MCF 10A (cell line): ENCODE measurements around the gene SEC11C. TPM values are rescaled to one million over a fixed set of nuclear protein-coding genes. Genes with fewer than 3 reads are reported as not detected.

ENCODE experiments used
- Bru-seq: library from RNA; stranded (reverse); fragments of 400-500 nt; gene quantifications from one replicate; lab custom pipeline; 2021; lab: Mats Ljungman, UMichigan
- BruChase-seq, 2 experiments: library from RNA; stranded (reverse); fragments of 400-500 nt; gene quantifications; one replicate each; lab custom pipeline; 2021; lab: Mats Ljungman, UMichigan
- BruUV-seq: library from RNA; stranded (reverse); fragments of 400-500 nt; replicated peaks from 2 replicates; lab custom pipeline; 2021; lab: Mats Ljungman, UMichigan
- CTCF ChIA-PET: fragments of 300-600 bp; sonication (Branson Sonifier 250); formaldehyde crosslinking; extraction: SDS; loops from one replicate; lab custom pipeline; 2021; ENCODE audit warnings: antibody characterized with exemption, inconsistent platforms; lab: Yijun Ruan, JAX
- POLR2A ChIA-PET: fragments of 300-600, 350-650 bp; sonication (Branson Sonifier 250); formaldehyde crosslinking; extraction: SDS; loops from one replicate; lab custom pipeline; 2020; ENCODE audit warnings: antibody characterized with exemption, inconsistent platforms; lab: Yijun Ruan, JAX
- DNase-seq: peaks from one replicate; pipeline ENCODE4 v3.0.0-alpha.2; 2018; ENCODE audit not compliant: unreplicated experiment
- H3K27ac Mint-ChIP-seq: one replicate; pipeline ENCODE4 v1.8.0; 2022; ENCODE audit warnings: mild to moderate bottlenecking, low read depth, mixed read lengths; ENCODE audit not compliant: unreplicated experiment
- H3K27me3 Mint-ChIP-seq: one replicate; pipeline ENCODE4 v1.8.0; 2022; ENCODE audit warnings: mixed read lengths; ENCODE audit not compliant: insufficient read depth, unreplicated experiment
- H3K36me3 Mint-ChIP-seq: one replicate; pipeline ENCODE4 v1.8.0; 2022; ENCODE audit warnings: mild to moderate bottlenecking, moderate library complexity, mixed read lengths; ENCODE audit not compliant: insufficient read depth, unreplicated experiment
- H3K4me1 Mint-ChIP-seq: one replicate; pipeline ENCODE4 v1.8.0; 2022; ENCODE audit warnings: mixed read lengths; ENCODE audit not compliant: insufficient read depth, unreplicated experiment
- H3K4me3 Mint-ChIP-seq: one replicate; pipeline ENCODE4 v1.8.0; 2022; ENCODE audit warnings: mild to moderate bottlenecking, moderate library complexity, mixed read lengths; ENCODE audit not compliant: unreplicated experiment
- H3K9me3 Mint-ChIP-seq: one replicate; pipeline ENCODE4 v1.8.0; 2022; ENCODE audit warnings: mixed read lengths; ENCODE audit not compliant: unreplicated experiment
- CTCF ChIP-seq: fragments of 200-600 bp; IDR thresholded peaks from one replicate; pipeline ENCODE4 v1.8.0; 2022; ENCODE audit warnings: antibody characterized with exemption, mild to moderate bottlenecking; ENCODE audit not compliant: unreplicated experiment
- intact Hi-C: fragments of 100-400 bp; cut with micrococcal nuclease; formaldehyde crosslinking; loops from 2 replicates; pipeline ENCODE4 v1.14.1; 2022
- long read RNA-seq: library from polyadenylated mRNA; stranded (forward); transcript quantifications from one replicate; pipeline ENCODE4 v2.0.0, GENCODE V29; 2022
- total RNA-seq: library from RNA; stranded (reverse); gene quantifications from 2 replicates; pipeline ENCODE4 v1.2.3, GENCODE V29; 2022

Gene SEC11C
- 168 and 272 TPM in 2 replicates for total RNA-seq
- percentile 92 among the genes with signal in this experiment for Bru-seq, nascent RNA
- BruChase-seq, experiment 1, labeled RNA remaining after a 6-hour chase = percentile 92 among the genes with signal in this experiment
- percentile 94 among the genes with signal in this experiment for BruChase-seq, experiment 2, labeled RNA remaining after a 2-hour chase
- long read RNA-seq, transcript SEC11C-205 (5 exons, 718 nt) = minor isoform, 7 of 256 reads
- long read RNA-seq, transcript SEC11C-204 (6 exons, 1,202 nt) = major isoform, 218 of 256 reads
- long read RNA-seq, partial matches to known transcripts = 4 of 256 reads
- long read RNA-seq, other reads (novel, unspliced or antisense) = 18 of 256 reads

DNA sequence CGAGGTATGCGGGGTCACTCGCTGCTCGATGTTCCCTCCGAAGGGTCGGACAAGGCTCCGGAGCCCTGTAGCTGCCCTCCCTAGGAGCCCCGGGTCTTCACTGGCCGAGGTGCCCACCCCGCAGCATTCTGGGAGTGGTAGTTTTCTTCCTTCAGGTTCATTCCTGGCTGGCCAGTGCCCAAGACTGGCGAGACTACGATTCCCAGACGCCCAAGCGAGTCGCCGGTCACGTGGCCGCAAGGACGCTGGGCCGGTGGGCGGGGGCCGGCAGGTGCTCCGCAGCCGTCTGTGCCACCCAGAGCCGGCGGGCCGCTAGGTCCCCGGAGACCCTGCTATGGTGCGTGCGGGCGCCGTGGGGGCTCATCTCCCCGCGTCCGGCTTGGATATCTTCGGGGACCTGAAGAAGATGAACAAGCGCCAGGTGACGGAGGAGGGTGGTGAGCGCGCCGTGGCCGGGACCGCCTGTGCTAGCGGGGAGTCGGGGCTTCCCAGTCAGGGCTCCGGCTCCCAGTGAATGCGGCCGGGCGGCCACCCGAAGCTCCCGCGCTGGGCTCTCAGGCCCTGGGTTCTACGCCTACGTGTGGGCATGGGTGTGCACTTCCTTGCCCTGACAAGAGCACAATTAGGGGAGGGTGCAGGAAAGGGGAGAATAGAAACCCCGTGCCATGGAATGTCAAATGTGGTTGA, at the start of gene SEC11C:
SEC11C (plus strand) TSS at position 270 of the 687 bp plus-strand sequence; CDS start at position 335, 65 bp downstream.
- intact Hi-C loops = no loop called here
- H3K4me3 Mint-ChIP-seq = peak within 1 kb of the TSS; percentile 85
- no TSS peak for BruUV-seq
- H3K4me1 Mint-ChIP-seq = peaks cover 7% of the 10 kb centered on the region
- no peak for TF ChIP-seq CTCF
- peaks cover 19% of the 10 kb centered on the region for H3K27me3 Mint-ChIP-seq
- H3K27ac Mint-ChIP-seq = peak within 1 kb of the TSS; percentile 95
- ChIA-PET CTCF (interaction anchor here (0.6 to 1.6 kb wide), 7 partner anchors 8 to 1552 kb away, joined by 3 to 7 read pairs (median 3); no protein-coding TSS in a partner anchor), POLR2A (interaction anchor here (0.6 to 2.1 kb wide), 7 partner anchors 13 to 393 kb away, joined by 3 to 7 read pairs (median 3); no protein-coding TSS in a partner anchor)
- DNase-seq = peak; percentile 98
- H3K9me3 Mint-ChIP-seq = no peaks in the 10 kb centered on the region
- H3K36me3 Mint-ChIP-seq = no peaks in the 10 kb centered on the region

DNA sequence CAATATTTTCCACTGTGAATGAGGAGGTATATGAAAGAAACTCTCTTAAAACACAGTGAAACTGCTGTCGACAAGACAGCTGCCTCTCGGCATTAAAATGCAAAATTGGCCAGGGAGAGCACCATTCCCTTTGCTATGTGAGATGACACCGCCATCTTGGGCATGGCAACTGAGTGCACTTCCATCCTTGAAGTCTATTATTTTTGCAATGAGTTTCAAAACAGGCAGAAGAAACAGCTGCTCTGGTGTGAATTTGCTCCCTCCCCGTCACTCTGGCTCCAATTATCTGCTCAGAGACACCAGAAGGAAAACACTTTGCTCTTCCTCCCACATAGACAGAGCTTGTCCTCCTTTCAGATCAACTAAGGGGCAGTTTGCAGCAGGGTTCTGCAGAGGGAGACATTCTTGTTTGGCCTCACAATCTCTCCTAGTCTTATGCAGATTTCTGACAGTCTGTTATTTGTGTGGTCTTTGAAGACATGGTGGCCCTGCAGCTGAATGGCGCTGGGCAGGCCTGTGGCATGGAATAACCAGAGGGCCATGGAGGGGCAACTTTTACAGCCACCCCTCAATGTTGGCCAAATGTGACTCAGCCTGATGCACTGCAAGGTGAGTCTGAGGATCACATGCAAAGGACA, 48.6 kb upstream of the SEC11C start:
- TF ChIP-seq CTCF = no peak
- Mint-ChIP-seq H3K9me3 (no peaks in the 10 kb centered on the region), H3K36me3 (no peaks in the 10 kb centered on the region), H3K4me3 (no peak overlapping the region), H3K27me3 (peaks cover 71% of the 10 kb centered on the region), H3K4me1 (no peaks in the 10 kb centered on the region), H3K27ac (no peak overlapping the region)
- CTCF ChIA-PET = interaction anchor here (0.6 to 0.8 kb wide), 4 partner anchors 11 to 1385 kb away, joined by 3 to 4 read pairs (median 4); no protein-coding TSS in a partner anchor
- no peak for DNase-seq
- POLR2A ChIA-PET = no interaction called here
- intact Hi-C loops = no loop called here
- BruUV-seq = no TSS peak

DNA sequence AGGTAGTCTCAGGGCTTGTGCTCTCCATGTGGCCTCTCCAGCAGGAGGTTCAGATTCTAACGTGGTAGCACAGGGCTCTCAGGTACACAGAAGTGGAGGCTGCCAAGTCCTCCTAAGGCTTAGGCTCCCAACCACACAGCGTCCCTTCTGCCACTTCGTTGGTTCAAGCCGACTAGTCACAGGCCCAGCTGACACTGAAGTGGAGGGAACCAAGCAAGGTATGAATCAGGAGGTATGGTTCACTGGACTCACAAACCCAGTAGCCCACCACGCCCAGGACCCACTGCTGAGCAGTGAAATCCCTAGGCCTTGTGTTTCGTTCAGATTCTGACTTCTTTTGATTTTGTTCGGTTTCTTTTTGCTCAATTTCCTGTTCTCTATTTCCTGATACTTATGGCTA, 46.0 kb upstream of the SEC11C start:
- ChIA-PET POLR2A (no interaction called here), CTCF (interaction anchor here (1.6 kb wide), 1 partner anchor 10 kb away, joined by 4 read pairs; no protein-coding TSS in a partner anchor)
- Mint-ChIP-seq H3K4me3 (no peak overlapping the region), H3K27me3 (peaks cover 75% of the 10 kb centered on the region), H3K4me1 (no peaks in the 10 kb centered on the region), H3K27ac (no peak overlapping the region), H3K36me3 (no peaks in the 10 kb centered on the region), H3K9me3 (no peaks in the 10 kb centered on the region)
- no peak for TF ChIP-seq CTCF
- no peak for DNase-seq
- BruUV-seq = no TSS peak
- intact Hi-C loops = no loop called here

DNA sequence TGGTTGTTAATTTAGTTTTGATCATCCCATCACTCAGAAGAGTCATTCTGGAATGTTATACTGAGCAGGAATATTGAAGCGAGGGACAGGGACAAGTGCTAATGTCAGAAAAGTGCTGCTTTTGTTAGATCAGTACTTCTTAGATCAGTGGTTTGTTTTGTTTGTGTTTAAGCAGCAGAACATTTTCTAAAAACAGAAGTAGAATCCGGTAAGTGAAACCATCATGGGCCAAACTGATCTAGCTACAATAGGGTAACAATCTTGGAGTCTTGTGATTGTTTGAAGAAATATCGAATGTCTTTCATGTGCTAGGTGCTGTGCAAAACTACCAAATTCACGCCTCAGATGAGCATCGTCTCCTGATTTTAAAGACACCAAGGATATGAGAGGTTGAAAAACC, 45.1 kb upstream of the SEC11C start:
- H3K9me3 Mint-ChIP-seq = no peaks in the 10 kb centered on the region

More for the DNA sequence above, 45.1 kb upstream of the SEC11C start:
- H3K27me3 Mint-ChIP-seq = peaks cover 76% of the 10 kb centered on the region
- no TSS peak for BruUV-seq
- TF ChIP-seq CTCF = no peak
- no peak for DNase-seq
- POLR2A ChIA-PET = no interaction called here
- H3K36me3 Mint-ChIP-seq = no peaks in the 10 kb centered on the region
- no peaks in the 10 kb centered on the region for H3K4me1 Mint-ChIP-seq
- intact Hi-C loops = no loop called here
- H3K27ac Mint-ChIP-seq = no peak overlapping the region
- H3K4me3 Mint-ChIP-seq = no peak overlapping the region
- CTCF ChIA-PET = interaction anchor here (0.6 kb wide), 1 partner anchor 7 kb away, joined by 3 read pairs; no protein-coding TSS in a partner anchor
